Mesendoderm (in vitro differentiated cells): ENCODE results near the gene C1orf116.

Experiments used
- DNase-seq: peaks from one replicate; pipeline ENCODE4 v3.0.0; 2013
- H2AK5ac ChIP-seq: 2 replicates; pipeline ENCODE4 v1.6.1; 2013; ENCODE audit warnings: low read length, inconsistent platforms
- H2BK120ac ChIP-seq: 2 replicates; pipeline ENCODE4 v1.6.1; 2013; ENCODE audit warnings: low read depth, mild to moderate bottlenecking, low read length, moderate library complexity, mixed read lengths
- H2BK15ac ChIP-seq: replicated peaks from 2 replicates; pipeline ENCODE4 v1.6.1; 2013; ENCODE audit warnings: low read depth, mild to moderate bottlenecking, moderate library complexity
- H2BK5ac ChIP-seq: 2 replicates; pipeline ENCODE4 v1.6.1; 2013; ENCODE audit warnings: low read length, inconsistent platforms
- H3K18ac ChIP-seq: 2 replicates; pipeline ENCODE4 v1.6.1; 2013; ENCODE audit warnings: mild to moderate bottlenecking, low read length, mixed read lengths
- H3K23ac ChIP-seq: one replicate; pipeline ENCODE4 v1.6.1; 2013; ENCODE audit warnings: low read length
- H3K27ac ChIP-seq: 2 replicates; pipeline ENCODE4 v1.5.1; 2013; ENCODE audit warnings: low read depth, mild to moderate bottlenecking, inconsistent platforms, low read length, moderate library complexity
- H3K27me3 ChIP-seq: 2 replicates; pipeline ENCODE4 v1.6.1; 2013; ENCODE audit warnings: low read length, control low read depth, mild to moderate bottlenecking, inconsistent platforms; ENCODE audit not compliant: insufficient read depth, poor library complexity
- H3K36me3 ChIP-seq: 2 replicates; pipeline ENCODE4 v1.6.1; 2013; ENCODE audit warnings: low read length, inconsistent platforms; ENCODE audit not compliant: control insufficient read depth, insufficient read depth
- H3K4ac ChIP-seq: one replicate; pipeline ENCODE4 v1.6.1; 2013; ENCODE audit warnings: low read depth, mild to moderate bottlenecking, low read length, moderate library complexity
- H3K4me1 ChIP-seq: 2 replicates; pipeline ENCODE4 v1.6.1; 2013; ENCODE audit warnings: low read depth, low read length, inconsistent platforms; ENCODE audit not compliant: control insufficient read depth
- H3K4me2 ChIP-seq: 2 replicates; pipeline ENCODE4 v1.6.1; 2013; ENCODE audit warnings: low read length
- H3K4me3 ChIP-seq: 2 replicates; pipeline ENCODE4 v1.5.1; 2013; ENCODE audit warnings: mild to moderate bottlenecking, low read length
- H3K56ac ChIP-seq: one replicate; pipeline ENCODE4 v1.6.1; 2013; ENCODE audit warnings: low read length
- H3K79me1 ChIP-seq: 2 replicates; pipeline ENCODE4 v1.6.1; 2013; ENCODE audit warnings: low read length, inconsistent platforms
- H3K79me2 ChIP-seq: 2 replicates; pipeline ENCODE4 v1.6.1; 2013; ENCODE audit warnings: mild to moderate bottlenecking, low read length; ENCODE audit not compliant: control insufficient read depth, insufficient read depth
- H3K9ac ChIP-seq: 2 replicates; pipeline ENCODE4 v1.6.1; 2013; ENCODE audit warnings: low read length, inconsistent platforms
- H4K5ac ChIP-seq: one replicate; pipeline ENCODE4 v1.6.1; 2013; ENCODE audit warnings: low read length
- H4K8ac ChIP-seq: one replicate; pipeline ENCODE4 v1.6.1; 2013; ENCODE audit warnings: low read depth, mild to moderate bottlenecking, control low read depth, low read length, moderate library complexity
- WGBS: extraction: QIAGEN DNeasy Blood & Tissue Kit; methylation state at CpG from one replicate; pipeline ENCODE4 v1.1.7; 2013; ENCODE audit warnings: low lambda C conversion rate, missing lambda C conversion rate; ENCODE audit not compliant: insufficient coverage; ENCODE audit errors: extremely low coverage; 5-methylcytosine and 5-hydroxymethylcytosine counted together

C1orf116 gene

DNA sequence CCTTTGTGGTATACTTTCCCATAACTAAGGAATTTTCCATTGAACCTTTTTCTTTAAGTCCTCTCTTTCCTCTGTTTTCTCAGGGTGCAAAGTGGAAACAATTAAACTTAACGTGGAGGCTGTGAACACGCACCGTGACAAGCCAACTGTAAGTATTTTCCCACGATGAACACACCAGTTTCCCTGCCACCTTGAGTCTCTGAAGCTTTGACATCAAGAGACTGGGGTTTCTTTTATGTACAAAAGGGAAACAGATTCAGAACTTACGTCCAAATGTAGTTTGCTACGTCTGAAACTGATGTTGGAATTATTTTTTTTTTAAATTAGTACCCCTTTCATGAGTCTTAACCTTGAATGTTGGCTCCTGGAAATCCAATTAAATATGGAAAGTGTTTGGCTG lies 38.9 kb upstream of the C1orf116 start:
- Histone ChIP-seq H3K4me1 (no peaks in the 10 kb centered on the region), H3K79me1 (no peaks in the 10 kb centered on the region), H3K4ac (no peak overlapping the region), H2BK120ac (no peak overlapping the region), H3K9ac (no peak overlapping the region), H2BK15ac (no peak overlapping the region), H3K56ac (no peak overlapping the region), H2AK5ac (no peak overlapping the region), H3K18ac (no peak overlapping the region), H4K8ac (no peak overlapping the region), H2BK5ac (no peak overlapping the region), H3K36me3 (no peaks in the 10 kb centered on the region), H3K79me2 (no peaks in the 10 kb centered on the region), H3K4me2 (no peak overlapping the region), H3K27me3 (no peaks in the 10 kb centered on the region), H3K27ac (no peak overlapping the region), H3K4me3 (no peak overlapping the region), H3K23ac (no peak overlapping the region), H4K5ac (no peak overlapping the region)
- no CpG with 5 or more reads among the region's 6 CpGs for WGBS
- DNase-seq: no peak

DNA sequence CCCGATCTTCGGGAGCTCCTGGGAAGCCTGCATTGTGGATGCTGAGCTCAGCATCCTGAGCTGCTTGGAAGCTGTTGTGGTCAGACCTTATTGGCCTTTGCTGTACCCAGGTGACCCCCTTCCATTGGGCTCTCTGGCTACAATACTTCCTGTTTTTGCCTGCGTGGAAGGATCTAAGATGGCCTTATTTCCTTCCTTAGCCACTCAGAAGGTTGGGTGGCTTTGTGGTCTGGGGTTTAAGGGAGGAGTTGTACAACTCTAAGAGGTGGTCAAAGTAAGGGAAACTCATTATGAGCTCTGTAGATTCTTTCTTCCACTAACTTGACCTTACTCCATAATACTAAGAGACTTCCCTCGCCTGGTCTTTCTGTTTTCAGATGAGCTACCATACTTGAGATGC lies 38.3 kb upstream of the C1orf116 start:
- Histone ChIP-seq H3K79me2 (no peaks in the 10 kb centered on the region), H3K4ac (no peak overlapping the region), H3K27ac (no peak overlapping the region), H4K5ac (no peak overlapping the region), H3K79me1 (no peaks in the 10 kb centered on the region), H3K36me3 (no peaks in the 10 kb centered on the region), H3K56ac (no peak overlapping the region), H3K4me2 (no peak overlapping the region), H3K9ac (no peak overlapping the region), H2AK5ac (no peak overlapping the region), H2BK15ac (no peak overlapping the region), H4K8ac (no peak overlapping the region), H3K23ac (no peak overlapping the region), H3K4me1 (no peaks in the 10 kb centered on the region), H3K4me3 (no peak overlapping the region), H2BK120ac (no peak overlapping the region), H3K27me3 (no peaks in the 10 kb centered on the region), H3K18ac (no peak overlapping the region), H2BK5ac (no peak overlapping the region)
- DNase-seq: no peak
- WGBS: no CpG with 5 or more reads among the region's 4 CpGs

- Histone ChIP-seq H3K56ac (no peak overlapping the region), H4K5ac (no peak overlapping the region), H2AK5ac (no peak overlapping the region), H2BK15ac (no peak overlapping the region), H2BK120ac (no peak overlapping the region), H2BK5ac (no peak overlapping the region), H3K23ac (no peak overlapping the region), H3K9ac (no peak overlapping the region), H3K4me1 (no peaks in the 10 kb centered on the region), H3K4me2 (no peak overlapping the region), H3K27me3 (no peaks in the 10 kb centered on the region), H3K18ac (no peak overlapping the region), H3K27ac (no peak overlapping the region), H4K8ac (no peak overlapping the region), H3K36me3 (no peaks in the 10 kb centered on the region), H3K4ac (no peak overlapping the region), H3K4me3 (no peak overlapping the region), H3K79me2 (no peaks in the 10 kb centered on the region), H3K79me1 (no peaks in the 10 kb centered on the region)
- no peak for DNase-seq
- WGBS: no CpG with 5 or more reads among the region's 5 CpGs
Measured at GRCh38 chr1:207069858-207070506, 37.4 kb upstream of the C1orf116 start.

DNA sequence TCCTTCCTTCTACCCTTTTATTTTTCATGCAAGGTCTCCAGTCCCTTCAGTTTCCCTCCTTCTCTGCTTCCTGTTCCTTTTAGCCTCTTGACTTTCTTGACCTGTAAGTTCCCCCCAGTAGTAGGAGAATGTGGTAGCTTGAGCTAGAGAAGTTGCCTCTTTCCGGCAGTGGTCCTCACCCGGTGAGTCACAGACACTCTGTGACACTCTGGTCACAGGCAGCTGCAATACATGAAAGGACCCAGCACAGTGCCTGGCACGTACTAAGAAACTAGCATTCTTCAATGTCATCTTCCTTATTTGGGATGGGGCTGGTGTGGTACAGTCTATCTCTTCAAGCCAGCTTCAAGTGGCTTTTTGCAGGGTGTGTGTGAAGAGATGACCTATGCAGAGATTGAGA lies 36.5 kb upstream of the C1orf116 start:
- Histone ChIP-seq H3K9ac (no peak overlapping the region), H3K4ac (no peak overlapping the region), H3K4me2 (no peak overlapping the region), H2BK120ac (no peak overlapping the region), H4K8ac (no peak overlapping the region), H3K36me3 (no peaks in the 10 kb centered on the region), H3K23ac (no peak overlapping the region), H2BK15ac (no peak overlapping the region), H3K27ac (no peak overlapping the region), H2AK5ac (no peak overlapping the region), H3K18ac (no peak overlapping the region), H3K56ac (no peak overlapping the region), H3K79me2 (no peaks in the 10 kb centered on the region), H3K4me3 (no peak overlapping the region), H3K27me3 (no peaks in the 10 kb centered on the region), H3K79me1 (no peaks in the 10 kb centered on the region), H2BK5ac (no peak overlapping the region), H3K4me1 (no peaks in the 10 kb centered on the region), H4K5ac (no peak overlapping the region)
- no peak for DNase-seq
- WGBS: no CpG with 5 or more reads among the region's 3 CpGs

DNA sequence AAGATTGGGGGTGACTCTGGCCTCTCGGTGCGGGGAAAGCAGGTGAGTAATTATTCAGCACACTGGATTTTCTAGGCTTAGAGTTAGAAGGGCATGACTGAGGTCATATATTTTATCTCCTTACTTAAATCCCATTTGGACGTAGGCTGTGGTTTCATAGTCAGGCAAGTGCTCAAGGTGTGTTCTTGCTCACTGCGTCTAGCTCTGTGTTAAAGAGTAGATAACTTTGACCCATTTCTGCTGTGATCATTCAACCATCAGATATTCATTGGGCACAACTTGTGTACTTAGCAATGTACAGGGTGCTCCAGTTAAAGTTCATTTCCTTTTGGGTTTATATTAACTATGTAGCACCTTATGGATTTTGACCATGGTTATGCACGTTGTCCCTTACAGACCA lies 35.1 kb upstream of the C1orf116 start:
- H2BK120ac ChIP-seq: no peak overlapping the region
- no peak overlapping the region for H3K4me3 ChIP-seq
- H3K4ac ChIP-seq: no peak overlapping the region
- no peak overlapping the region for H3K9ac ChIP-seq
- H4K5ac ChIP-seq: no peak overlapping the region
- no peak overlapping the region for H3K4me2 ChIP-seq
- H2BK15ac ChIP-seq: no peak overlapping the region
- no peaks in the 10 kb centered on the region for H3K79me1 ChIP-seq
- H3K18ac ChIP-seq: no peak overlapping the region
- no peak overlapping the region for H3K56ac ChIP-seq
- H3K23ac ChIP-seq: no peak overlapping the region
- H3K27me3 ChIP-seq: no peaks in the 10 kb centered on the region
- no peak overlapping the region for H4K8ac ChIP-seq
- no peak overlapping the region for H2BK5ac ChIP-seq
- no peaks in the 10 kb centered on the region for H3K36me3 ChIP-seq
- no peak overlapping the region for H2AK5ac ChIP-seq
- H3K79me2 ChIP-seq: no peaks in the 10 kb centered on the region
- no peak overlapping the region for H3K27ac ChIP-seq
- WGBS: no CpG with 5 or more reads among the region's 5 CpGs
- DNase-seq: no peak
- no peaks in the 10 kb centered on the region for H3K4me1 ChIP-seq

DNA sequence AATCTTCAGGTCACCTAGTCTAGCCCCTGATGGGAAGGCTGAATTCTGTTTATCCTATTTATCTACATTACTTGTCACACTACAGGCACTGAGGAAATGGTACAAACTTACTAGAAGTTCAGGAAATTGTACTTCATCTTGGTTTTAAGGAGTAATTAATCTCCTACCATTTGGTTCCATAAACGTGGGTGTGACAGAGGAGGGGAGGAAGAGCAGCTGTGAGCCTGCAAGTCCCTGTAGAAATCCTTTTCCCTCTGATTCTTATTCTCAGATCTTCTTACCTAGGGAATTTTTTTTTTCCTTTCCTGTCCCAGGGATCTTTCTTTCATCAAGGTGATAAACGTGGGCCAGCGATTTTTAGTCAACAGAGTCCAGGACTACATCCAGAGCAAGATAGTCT lies 34.6 kb upstream of the C1orf116 start:
- H3K27ac ChIP-seq: no peak overlapping the region

More for the DNA sequence above, 34.6 kb upstream of the C1orf116 start:
- H3K27me3 ChIP-seq: no peaks in the 10 kb centered on the region
- H3K4ac ChIP-seq: no peak overlapping the region
- no CpG with 5 or more reads among the region's 3 CpGs for WGBS
- no peak overlapping the region for H2AK5ac ChIP-seq
- no peak overlapping the region for H3K9ac ChIP-seq
- H3K23ac ChIP-seq: no peak overlapping the region
- no peak overlapping the region for H4K8ac ChIP-seq
- H3K4me3 ChIP-seq: no peak overlapping the region
- DNase-seq: no peak
- no peaks in the 10 kb centered on the region for H3K36me3 ChIP-seq
- no peak overlapping the region for H2BK15ac ChIP-seq
- H3K79me2 ChIP-seq: no peaks in the 10 kb centered on the region
- H3K18ac ChIP-seq: no peak overlapping the region
- no peaks in the 10 kb centered on the region for H3K4me1 ChIP-seq
- no peak overlapping the region for H2BK5ac ChIP-seq
- H3K79me1 ChIP-seq: no peaks in the 10 kb centered on the region
- H3K4me2 ChIP-seq: no peak overlapping the region
- H2BK120ac ChIP-seq: no peak overlapping the region
- no peak overlapping the region for H3K56ac ChIP-seq
- no peak overlapping the region for H4K5ac ChIP-seq
